Measurements from ENCODE around the gene THEM5.

THEM5 gene

GRCh38 chr1:151823175-151823574 lies 30.3 kb downstream of the THEM5 start:
- no peak for TF ChIP-seq CTCF (IDR thresholded peaks at IDR 0.05; ENCODE audit: control extremely low read depth, extremely low read depth, low read depth, missing control alignments)
- CTCF ChIA-PET: interaction anchor here (1.6 kb wide), 1 partner anchor 11 kb away, joined by 4 read pairs; no protein-coding TSS in a partner anchor

GRCh38 chr1:151822404-151822803 lies 31.1 kb downstream of the THEM5 start:
- no peak for TF ChIP-seq CTCF (IDR thresholded peaks at IDR 0.05; ENCODE audit: control extremely low read depth, extremely low read depth, low read depth, missing control alignments)
- POLR2A ChIA-PET: no interaction called here
- CTCF ChIA-PET: interaction anchor here (1.3 to 2.5 kb wide), 3 partner anchors 11 to 26 kb away, joined by 3 to 13 read pairs (median 4); no protein-coding TSS in a partner anchor
- no peak for DNase-seq (ENCODE audit: extremely low spot score)

More at GRCh38 chr1:151823175-151823574, 30.3 kb downstream of the THEM5 start:
- POLR2A ChIA-PET: no interaction called here
- no peak for DNase-seq (ENCODE audit: extremely low spot score)

- DNase-seq (ENCODE audit: extremely low spot score): no peak
- POLR2A ChIA-PET: no interaction called here
- CTCF ChIA-PET: interaction anchor here (0.7 to 2.5 kb wide), 3 partner anchors 9 to 16 kb away, joined by 4 to 13 read pairs (median 4); no protein-coding TSS in a partner anchor
- TF ChIP-seq CTCF (IDR thresholded peaks at IDR 0.05; ENCODE audit: control extremely low read depth, extremely low read depth, low read depth, missing control alignments): no peak
Observed at GRCh38 chr1:151820940-151821339, 32.6 kb downstream of the THEM5 start.

- ChIA-PET POLR2A (no interaction called here), CTCF (interaction anchor here (2.5 kb wide), 1 partner anchor 17 kb away, joined by 13 read pairs; no protein-coding TSS in a partner anchor)
- no peak for DNase-seq (ENCODE audit: extremely low spot score)
- TF ChIP-seq CTCF (IDR thresholded peaks at IDR 0.05; ENCODE audit: control extremely low read depth, extremely low read depth, low read depth, missing control alignments): no peak
Observed at GRCh38 chr1:151819976-151820623, 33.4 kb downstream of the THEM5 start.

GRCh38 chr1:151819227-151819835 lies 34.2 kb downstream of the THEM5 start:
- POLR2A ChIA-PET: no interaction called here
- no peak for TF ChIP-seq CTCF (IDR thresholded peaks at IDR 0.05; ENCODE audit: control extremely low read depth, extremely low read depth, low read depth, missing control alignments)
- DNase-seq (ENCODE audit: extremely low spot score): no peak
- CTCF ChIA-PET: interaction anchor here (1.4 kb wide), 1 partner anchor 20 kb away, joined by 3 read pairs; no protein-coding TSS in a partner anchor

GRCh38 chr1:151817353-151817730 lies 36.2 kb downstream of the THEM5 start:
- POLR2A ChIA-PET: no interaction called here
- no peak for DNase-seq (ENCODE audit: extremely low spot score)
- CTCF ChIA-PET: interaction anchor here (1.2 to 1.9 kb wide), 2 partner anchors 9 to 10 kb away, joined by 3 to 7 read pairs; no protein-coding TSS in a partner anchor
- no peak for TF ChIP-seq CTCF (IDR thresholded peaks at IDR 0.05; ENCODE audit: control extremely low read depth, extremely low read depth, low read depth, missing control alignments)

All from GM10248 (cell line).